Osteoblast (primary cell): ENCODE results near the gene COQ6. TPM values are rescaled to one million over a fixed set of nuclear protein-coding genes. Genes with fewer than 3 reads are reported as not detected.
"Not testable (repeated sequence)": the region's sequence is repeated elsewhere in the genome, so short reads cannot be mapped to it uniquely, and the experiment has no call there.

Experiments used
- DNase-seq: peaks from one replicate; pipeline ENCODE4 v3.0.0; 2011; ENCODE audit warnings: low spot score, mixed read lengths; ENCODE audit not compliant: insufficient read length; ENCODE audit errors: missing footprints
- H2AFZ ChIP-seq: 2 replicates; pipeline ENCODE4 v1.6.0; 2011; ENCODE audit warnings: mild to moderate bottlenecking, low read length
- H3K27ac ChIP-seq: 2 replicates; pipeline ENCODE4 v1.5.1; 2011; ENCODE audit warnings: mild to moderate bottlenecking, low read depth, low read length, moderate library complexity
- H3K27me3 ChIP-seq: 2 replicates; pipeline ENCODE4 v1.6.0; 2012; ENCODE audit warnings: mild to moderate bottlenecking, control low read depth, inconsistent platforms, low read length, moderate library complexity; ENCODE audit not compliant: insufficient read depth
- H3K36me3 ChIP-seq: 2 replicates; pipeline ENCODE4 v1.5.1; 2011; ENCODE audit warnings: mild to moderate bottlenecking, low read length, control low read depth, moderate library complexity; ENCODE audit not compliant: insufficient read depth
- H3K4me1 ChIP-seq: 2 replicates; pipeline ENCODE4 v1.5.1; 2011; ENCODE audit warnings: mild to moderate bottlenecking, low read length, control low read depth, moderate library complexity; ENCODE audit not compliant: insufficient read depth
- H3K4me2 ChIP-seq: 2 replicates; pipeline ENCODE4 v1.6.0; 2011; ENCODE audit warnings: mild to moderate bottlenecking, low read length; ENCODE audit not compliant: insufficient read depth
- H3K4me3 ChIP-seq: fragments of 200-600 bp; sonication (generic); 3 replicates; pipeline ENCODE4 v1.5.1; 2012; ENCODE audit warnings: mild to moderate bottlenecking, low read length, inconsistent platforms; ENCODE audit not compliant: insufficient read depth
- H3K79me2 ChIP-seq: 2 replicates; pipeline ENCODE4 v1.6.0; 2012; ENCODE audit warnings: mild to moderate bottlenecking, low read length, control low read depth, inconsistent platforms; ENCODE audit not compliant: insufficient read depth
- H3K9me3 ChIP-seq: 2 replicates; pipeline ENCODE4 v1.5.1; 2011; ENCODE audit warnings: low read depth, low read length, control low read depth
- H4K20me1 ChIP-seq: 2 replicates; pipeline ENCODE4 v1.6.0; 2012; ENCODE audit warnings: mild to moderate bottlenecking, low read length, control low read depth; ENCODE audit not compliant: insufficient read depth
- total RNA-seq: library from RNA; depleted of rRNA; stranded (reverse); fragments of >200 nt; gene quantifications from 2 replicates; pipeline ENCODE4 v1.2.3, GENCODE V29; 2012
- TF ChIP-seq, protein P1 (sequence below): IDR thresholded peaks from 2 replicates; pipeline ENCODE4 v1.5.1; 2011; ENCODE audit warnings: mild to moderate bottlenecking, low read depth, low read length, moderate library complexity; ENCODE audit errors: extremely low read depth

COQ6 gene
- total RNA-seq, 1 donor: 23.5 TPM

DNA sequence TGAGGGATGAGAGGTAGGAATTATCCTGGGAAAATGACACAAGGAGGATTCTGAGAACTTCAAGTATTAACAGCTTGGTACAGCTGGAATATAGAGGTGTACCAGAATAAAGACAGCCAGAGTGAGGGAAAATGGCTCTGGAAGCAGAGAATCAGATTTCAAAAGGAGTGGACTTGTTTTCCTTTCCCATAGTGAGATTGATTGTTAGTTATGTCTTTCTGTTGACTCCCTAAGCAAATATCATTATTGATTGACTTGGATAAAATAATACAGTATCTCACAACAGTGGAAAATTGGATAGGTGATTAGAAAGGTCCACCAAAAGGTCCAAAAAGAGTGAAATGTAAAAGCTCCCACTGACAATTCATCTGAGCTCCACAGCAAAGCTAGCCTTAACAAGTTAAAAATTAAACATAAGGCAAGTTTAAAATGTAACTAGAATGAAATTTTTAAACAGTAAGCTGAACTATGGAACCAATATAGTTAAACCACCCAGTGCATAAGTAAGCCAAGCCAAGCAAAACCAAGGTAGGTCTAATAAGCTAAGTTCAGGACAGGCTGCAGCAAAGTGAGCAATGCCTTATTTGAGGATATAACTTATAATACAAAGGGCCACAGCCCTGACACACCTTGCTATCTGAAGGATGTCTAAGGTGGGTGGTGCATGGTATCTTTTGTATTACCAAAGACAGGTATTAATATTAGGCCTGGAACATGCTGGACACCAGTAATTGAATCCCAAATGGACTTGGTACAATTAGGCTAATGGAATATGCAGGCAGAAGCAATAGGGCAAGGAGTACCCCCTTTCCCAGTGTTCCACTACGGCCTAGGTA lies 47.2 kb downstream of the COQ6 start:
- Histone ChIP-seq H3K4me3 (no peak overlapping the region), H3K79me2 (no peaks in the 10 kb centered on the region), H3K27ac (no peak overlapping the region), H3K36me3 (no peaks in the 10 kb centered on the region), H3K9me3 (no peaks in the 10 kb centered on the region), H2AFZ (no peak overlapping the region), H3K4me1 (no peaks in the 10 kb centered on the region), H3K27me3 (no peaks in the 10 kb centered on the region), H4K20me1 (no peaks in the 10 kb centered on the region), H3K4me2 (no peak overlapping the region)
- TF ChIP-seq, protein P1, sequence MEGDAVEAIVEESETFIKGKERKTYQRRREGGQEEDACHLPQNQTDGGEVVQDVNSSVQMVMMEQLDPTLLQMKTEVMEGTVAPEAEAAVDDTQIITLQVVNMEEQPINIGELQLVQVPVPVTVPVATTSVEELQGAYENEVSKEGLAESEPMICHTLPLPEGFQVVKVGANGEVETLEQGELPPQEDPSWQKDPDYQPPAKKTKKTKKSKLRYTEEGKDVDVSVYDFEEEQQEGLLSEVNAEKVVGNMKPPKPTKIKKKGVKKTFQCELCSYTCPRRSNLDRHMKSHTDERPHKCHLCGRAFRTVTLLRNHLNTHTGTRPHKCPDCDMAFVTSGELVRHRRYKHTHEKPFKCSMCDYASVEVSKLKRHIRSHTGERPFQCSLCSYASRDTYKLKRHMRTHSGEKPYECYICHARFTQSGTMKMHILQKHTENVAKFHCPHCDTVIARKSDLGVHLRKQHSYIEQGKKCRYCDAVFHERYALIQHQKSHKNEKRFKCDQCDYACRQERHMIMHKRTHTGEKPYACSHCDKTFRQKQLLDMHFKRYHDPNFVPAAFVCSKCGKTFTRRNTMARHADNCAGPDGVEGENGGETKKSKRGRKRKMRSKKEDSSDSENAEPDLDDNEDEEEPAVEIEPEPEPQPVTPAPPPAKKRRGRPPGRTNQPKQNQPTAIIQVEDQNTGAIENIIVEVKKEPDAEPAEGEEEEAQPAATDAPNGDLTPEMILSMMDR: no peak
- no peak for DNase-seq

DNA sequence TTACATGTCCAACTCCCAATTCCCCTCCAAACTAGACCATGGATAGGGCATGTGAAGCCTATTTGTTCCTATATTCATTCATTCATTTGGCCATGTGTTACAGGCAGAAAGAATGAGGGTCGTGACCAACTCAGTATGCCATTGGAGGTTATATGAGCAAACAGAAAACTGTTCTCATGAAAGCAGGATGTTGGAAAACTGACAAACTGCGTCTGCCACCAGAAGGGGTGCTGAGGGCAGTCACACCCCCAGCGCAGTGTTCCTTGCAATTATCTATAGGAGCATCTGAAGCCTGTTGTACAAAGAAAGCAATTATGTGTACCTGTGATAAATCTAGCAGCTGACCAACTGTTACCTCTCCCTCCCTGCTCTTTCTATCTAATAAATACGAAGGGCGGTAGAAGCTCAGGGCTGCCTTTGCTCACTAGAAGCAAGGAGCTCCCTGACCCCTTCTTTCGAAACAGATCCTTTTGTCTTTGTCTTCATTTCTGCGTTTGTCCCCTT lies 47.9 kb downstream of the COQ6 start:
- Histone ChIP-seq H2AFZ (no peak overlapping the region), H3K27me3 (no peaks in the 10 kb centered on the region), H3K36me3 (no peaks in the 10 kb centered on the region), H3K4me2 (no peak overlapping the region), H3K27ac (no peak overlapping the region), H4K20me1 (no peaks in the 10 kb centered on the region), H3K4me3 (no peak overlapping the region), H3K4me1 (no peaks in the 10 kb centered on the region), H3K79me2 (no peaks in the 10 kb centered on the region), H3K9me3 (no peaks in the 10 kb centered on the region)
- no peak for DNase-seq
- TF ChIP-seq, protein P1: no peak

DNA sequence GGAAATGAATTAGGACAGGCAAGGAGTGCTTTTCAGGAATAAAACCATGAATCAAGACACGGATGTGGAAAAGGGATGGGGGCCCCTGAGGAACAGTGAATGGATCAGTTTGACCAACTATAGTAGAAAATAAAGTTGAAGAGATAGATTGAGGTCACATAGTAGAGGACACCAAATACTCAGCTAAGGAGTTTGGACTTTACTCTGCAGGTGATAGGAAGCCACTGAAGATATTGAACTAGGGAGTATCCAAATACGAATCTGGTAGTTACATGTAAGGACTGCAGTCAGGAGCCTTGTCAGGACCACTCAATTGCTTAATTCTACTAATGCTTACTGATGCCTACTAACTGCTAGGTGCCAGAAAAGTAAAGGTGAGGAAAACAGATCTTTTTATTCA lies 48.6 kb downstream of the COQ6 start:
- Histone ChIP-seq H3K4me3 (no peak overlapping the region), H3K36me3 (no peaks in the 10 kb centered on the region), H3K9me3 (no peaks in the 10 kb centered on the region), H2AFZ (no peak overlapping the region), H3K27me3 (no peaks in the 10 kb centered on the region), H3K79me2 (no peaks in the 10 kb centered on the region), H3K27ac (no peak overlapping the region), H4K20me1 (no peaks in the 10 kb centered on the region), H3K4me1 (no peaks in the 10 kb centered on the region), H3K4me2 (no peak overlapping the region)
- no peak for DNase-seq
- TF ChIP-seq, protein P1: no peak

DNA sequence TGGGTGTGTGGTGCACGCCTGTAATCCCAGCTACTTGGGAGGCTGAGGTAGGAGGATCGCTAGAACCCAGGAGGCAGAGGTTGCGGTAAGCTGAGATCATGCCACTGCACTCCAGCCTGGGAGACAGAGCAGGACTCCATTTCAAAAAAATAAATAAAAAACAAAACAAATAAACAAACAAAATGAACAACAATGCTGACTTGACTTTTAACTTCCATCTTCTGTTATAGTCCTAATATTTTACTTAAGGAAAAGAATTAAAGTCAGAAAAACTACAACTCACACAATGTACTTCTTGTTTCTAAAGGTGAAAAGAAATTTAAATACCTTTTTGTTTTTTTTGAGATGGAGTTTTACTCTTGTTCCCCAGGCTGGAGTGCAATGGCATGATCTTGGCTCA lies 55.6 kb downstream of the COQ6 start:
- H3K4me2 ChIP-seq, DNase-seq, H3K9me3 ChIP-seq, H3K79me2 ChIP-seq, H3K4me3 ChIP-seq, H2AFZ ChIP-seq, H3K27me3 ChIP-seq, H3K27ac ChIP-seq, H4K20me1 ChIP-seq, H3K4me1 ChIP-seq: not testable (repeated sequence)
- peaks cover 20% of the 10 kb centered on the region for H3K36me3 ChIP-seq
